ENCODE results near the gene NOSIP. TPM values are rescaled to one million over a fixed set of nuclear protein-coding genes. Genes with fewer than 3 reads are reported as not detected.

The NOSIP gene
- total RNA-seq, 2 donors from 2014 or later, result 58.0 to 62.3 TPM

DNA sequence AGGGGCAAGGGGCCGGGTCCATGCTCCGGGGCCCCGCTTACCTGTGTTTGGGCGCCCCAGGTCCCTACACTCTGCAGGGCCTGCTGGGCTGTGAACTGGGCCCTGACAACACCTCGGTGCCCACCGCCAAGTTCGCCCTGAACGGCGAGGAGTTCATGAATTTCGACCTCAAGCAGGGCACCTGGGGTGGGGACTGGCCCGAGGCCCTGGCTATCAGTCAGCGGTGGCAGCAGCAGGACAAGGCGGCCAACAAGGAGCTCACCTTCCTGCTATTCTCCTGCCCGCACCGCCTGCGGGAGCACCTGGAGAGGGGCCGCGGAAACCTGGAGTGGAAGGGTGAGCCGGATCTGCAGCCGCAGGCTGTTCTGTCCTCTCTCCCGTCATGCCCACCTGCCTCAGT lies 66.2 kb downstream of the NOSIP start:
- H3K4me3 ChIP-seq (ENCODE audit: low read length), result peak overlapping the region; percentile 79
- no peaks in the 10 kb centered on the region for H3K27me3 ChIP-seq (ENCODE audit: control insufficient read depth, insufficient read depth, low read length, poor library complexity, severe bottlenecking)
- TF ChIP-seq CTCF (conservative IDR thresholded peaks at IDR 0.05), result no peak
- no peaks in the 10 kb centered on the region for H3K9me3 ChIP-seq (ENCODE audit: control insufficient read depth, low read length)
- H3K4me1 ChIP-seq (ENCODE audit: control insufficient read depth, insufficient read depth, low read length), result peaks cover 3% of the 10 kb centered on the region
- Mint-ChIP-seq H3K27ac (no peak overlapping the region), H3K27me3 (ENCODE audit: insufficient read depth) (no peaks in the 10 kb centered on the region), H3K9me3 (no peaks in the 10 kb centered on the region), H3K36me3 (ENCODE audit: low read depth) (peaks cover 23% of the 10 kb centered on the region), H3K4me1 (peaks cover 5% of the 10 kb centered on the region), H3K4me3 (peak overlapping the region; percentile 65)
- DNase-seq, result peak; percentile 65
- H3K9ac ChIP-seq (ENCODE audit: extremely low read depth, low read length, poor library complexity, severe bottlenecking), result peak overlapping the region; percentile 47
- H3K27ac ChIP-seq (ENCODE audit: low read depth, low read length), result no peak overlapping the region
- H3K36me3 ChIP-seq (ENCODE audit: control insufficient read depth, insufficient read depth, low read length), result no peaks in the 10 kb centered on the region
- 91 to 94% methylated on average over 6 to 21 of the region's 21 CpGs for whole genome bisulfite sequencing, 2 experiments (ENCODE audit: insufficient coverage in 1 of 2, insufficient read length in 1 of 2)

- H3K9me3 ChIP-seq (ENCODE audit: control insufficient read depth, low read length), result no peaks in the 10 kb centered on the region
- TF ChIP-seq CTCF (conservative IDR thresholded peaks at IDR 0.05), result no peak
- Mint-ChIP-seq H3K36me3 (ENCODE audit: low read depth) (peaks cover 21% of the 10 kb centered on the region), H3K27ac (peak overlapping the region; percentile 79), H3K4me3 (peak overlapping the region; percentile 65), H3K27me3 (ENCODE audit: insufficient read depth) (no peaks in the 10 kb centered on the region), H3K9me3 (no peaks in the 10 kb centered on the region), H3K4me1 (peaks cover 5% of the 10 kb centered on the region)
- H3K36me3 ChIP-seq (ENCODE audit: control insufficient read depth, insufficient read depth, low read length), result no peaks in the 10 kb centered on the region
- no peak overlapping the region for H3K27ac ChIP-seq (ENCODE audit: low read depth, low read length)
- peak overlapping the region; percentile 79 for H3K4me3 ChIP-seq (ENCODE audit: low read length)
- no peaks in the 10 kb centered on the region for H3K27me3 ChIP-seq (ENCODE audit: control insufficient read depth, insufficient read depth, low read length, poor library complexity, severe bottlenecking)
- WGBS, 2 experiments (ENCODE audit: insufficient coverage in 1 of 2, insufficient read length in 1 of 2), result 64 to 65% methylated on average over 8 to 11 of the region's 12 CpGs
- peak; percentile 56 for DNase-seq
- peaks cover 3% of the 10 kb centered on the region for H3K4me1 ChIP-seq (ENCODE audit: control insufficient read depth, insufficient read depth, low read length)
- H3K9ac ChIP-seq (ENCODE audit: extremely low read depth, low read length, poor library complexity, severe bottlenecking), result peak overlapping the region; percentile 47
Observed at GRCh38 chr19:49513746-49514118, 66.6 kb downstream of the NOSIP start.

- peak overlapping the region; percentile 79 for H3K27ac Mint-ChIP-seq
- H3K27me3 Mint-ChIP-seq (ENCODE audit: insufficient read depth), result no peaks in the 10 kb centered on the region
- no peaks in the 10 kb centered on the region for H3K9me3 Mint-ChIP-seq
Observed at GRCh38 chr19:49512970-49513745, 67.2 kb downstream of the NOSIP start.

More at GRCh38 chr19:49512970-49513745, 67.2 kb downstream of the NOSIP start:
- H3K27ac ChIP-seq (ENCODE audit: low read depth, low read length), result peak overlapping the region; percentile 38
- TF ChIP-seq CTCF (conservative IDR thresholded peaks at IDR 0.05), result no peak
- no peaks in the 10 kb centered on the region for H3K36me3 ChIP-seq (ENCODE audit: control insufficient read depth, insufficient read depth, low read length)
- DNase-seq, result peak; percentile 87
- Mint-ChIP-seq H3K4me1 (peaks cover 5% of the 10 kb centered on the region), H3K4me3 (peak overlapping the region; percentile 65), H3K36me3 (ENCODE audit: low read depth) (peaks cover 18% of the 10 kb centered on the region)
- peak overlapping the region; percentile 47 for H3K9ac ChIP-seq (ENCODE audit: extremely low read depth, low read length, poor library complexity, severe bottlenecking)
- H3K4me3 ChIP-seq (ENCODE audit: low read length), result peak overlapping the region; percentile 79
- no peaks in the 10 kb centered on the region for H3K9me3 ChIP-seq (ENCODE audit: control insufficient read depth, low read length)
- WGBS, 2 experiments (ENCODE audit: insufficient coverage in 1 of 2, insufficient read length in 1 of 2), result 0% methylated on average over 9 to 50 of the region's 50 CpGs
- peaks cover 3% of the 10 kb centered on the region for H3K4me1 ChIP-seq (ENCODE audit: control insufficient read depth, insufficient read depth, low read length)
- no peaks in the 10 kb centered on the region for H3K27me3 ChIP-seq (ENCODE audit: control insufficient read depth, insufficient read depth, low read length, poor library complexity, severe bottlenecking)

All from endodermal cell (in vitro differentiated cells).